GM19324 (cell line): ENCODE results near the gene RTN4R.

Source experiments
- ATAC-seq: cut with Tn5 transposase; IDR thresholded peaks from one replicate; pipeline ENCODE4 v1.9.1; 2021; ENCODE audit warnings: mild to moderate bottlenecking, moderate library complexity; ENCODE audit not compliant: unreplicated experiment, low FRiP score

Gene RTN4R

DNA sequence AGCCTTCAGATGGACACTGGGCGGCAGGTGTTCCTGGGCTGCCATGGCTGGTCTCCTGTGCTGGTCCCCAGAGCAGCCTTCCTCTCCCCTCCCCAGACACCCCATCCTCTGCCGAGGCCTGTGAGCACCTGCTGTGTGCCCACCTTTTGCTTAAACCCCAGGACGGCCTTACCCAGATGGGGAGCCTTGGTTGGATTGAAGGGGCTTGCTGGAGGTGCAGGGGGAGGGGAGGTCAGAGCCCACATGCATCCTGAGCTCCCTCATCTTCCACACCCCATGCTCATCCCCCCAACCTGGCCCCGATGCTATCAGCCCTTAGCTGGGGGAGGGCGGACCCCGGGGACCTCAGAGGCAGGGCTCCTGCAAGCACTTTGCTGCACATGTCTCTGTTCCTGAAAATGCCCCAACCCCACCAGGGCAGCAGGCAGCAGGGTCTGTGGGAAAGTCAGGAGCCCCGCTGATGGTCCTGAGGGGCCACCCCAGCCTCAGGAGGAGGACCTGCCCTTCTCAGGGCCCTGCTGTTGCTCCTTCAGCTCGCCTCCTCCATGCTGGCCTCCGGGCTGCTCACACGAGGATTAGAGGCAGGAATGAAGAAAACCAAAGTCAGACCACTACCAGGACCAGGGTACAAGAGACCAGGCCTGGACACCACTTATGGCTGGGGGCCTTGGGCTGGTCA is 75.7 kb downstream of the RTN4R start:
- ATAC-seq, result no peak

DNA sequence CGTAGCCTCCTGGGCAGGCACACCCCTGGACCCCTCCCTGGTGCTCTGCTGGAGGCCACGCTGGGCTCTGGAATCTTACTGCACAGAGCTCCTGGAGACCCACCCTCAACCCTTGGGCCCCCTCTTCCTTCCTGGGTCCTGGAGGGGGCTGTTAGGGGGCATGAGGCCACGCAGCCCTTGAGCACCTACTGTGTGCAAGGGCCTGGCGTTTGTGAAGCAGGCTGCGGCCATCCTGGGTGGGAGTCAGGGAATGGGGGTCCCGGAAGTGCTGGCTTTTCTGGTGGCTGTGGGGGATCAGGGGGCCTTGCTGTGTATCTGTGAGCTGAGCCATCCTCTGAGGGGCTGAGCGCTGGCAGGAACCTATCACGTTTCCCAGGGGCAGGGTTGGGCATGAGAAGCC is 76.3 kb downstream of the RTN4R start:
- no peak for ATAC-seq
